Small intestine (tissue), 7 donors: Measurements from ENCODE around the gene RGSL1. TPM values are rescaled to one million over a fixed set of nuclear protein-coding genes. Genes with fewer than 3 reads are reported as not detected.

Source experiments
- DNase-seq, 2 donors: peaks; one replicate each; pipeline versions ENCODE4 v3.0.0 to v3.0.0-alpha.2; 2013
- FAIRE-seq: peaks from 2 replicates; lab custom pipeline; 2012; peaks lifted over from hg19 to GRCh38; lab: Jason Lieb, UNC
- H3K27ac ChIP-seq, 3 donors: one replicate each; pipeline ENCODE4 v1.5.1; 2013; ENCODE audit warnings: low read length in 2 of 3, mild to moderate bottlenecking in 2 of 3, control low read depth in 1 of 3, inconsistent platforms in 1 of 3, low read depth in 1 of 3, moderate library complexity in 1 of 3
- H3K27me3 ChIP-seq, 3 donors: one replicate each; pipeline ENCODE4 v1.6.1; 2013; ENCODE audit warnings: low read length in 3 of 3, inconsistent platforms in 1 of 3; ENCODE audit not compliant: control insufficient read depth in 3 of 3, insufficient read depth in 3 of 3
- H3K36me3 ChIP-seq, 3 donors: one replicate each; pipeline ENCODE4 v1.6.1; 2013; ENCODE audit warnings: low read length in 3 of 3, inconsistent platforms in 1 of 3, low read depth in 1 of 3, mild to moderate bottlenecking in 1 of 3, moderate library complexity in 1 of 3; ENCODE audit not compliant: control insufficient read depth in 3 of 3, insufficient read depth in 2 of 3
- H3K4me1 ChIP-seq, 3 donors: one replicate each; pipeline ENCODE4 v1.6.1; 2013; ENCODE audit warnings: low read length in 2 of 3, inconsistent platforms in 1 of 3, low read depth in 1 of 3, mild to moderate bottlenecking in 1 of 3, moderate library complexity in 1 of 3; ENCODE audit not compliant: control insufficient read depth in 3 of 3, insufficient read depth in 2 of 3
- H3K4me3 ChIP-seq, 3 donors: one replicate each; pipeline ENCODE4 v1.5.1; 2013; ENCODE audit warnings: low read length in 3 of 3, control low read depth in 1 of 3, inconsistent platforms in 1 of 3, low read depth in 1 of 3, mild to moderate bottlenecking in 1 of 3, moderate library complexity in 1 of 3
- H3K9me3 ChIP-seq, 2 donors: one replicate each; pipeline ENCODE4 v1.6.1; 2013; ENCODE audit warnings: low read depth in 1 of 2, low read length in 1 of 2; ENCODE audit not compliant: control insufficient read depth in 2 of 2, insufficient read depth in 1 of 2
- WGBS, 3 donors: extraction: QIAGEN DNeasy Blood & Tissue Kit; methylation state at CpG; one replicate each; pipeline ENCODE4 v1.1.7; 2013; 5-methylcytosine and 5-hydroxymethylcytosine counted together
- polyA plus RNA-seq, 4 donors: library from polyadenylated mRNA; stranded (reverse) in 3 of 4; unstranded in 1 of 4; fragments of 200-250 nt in 3 of 4; fragments of 120-200 nt in 1 of 4; gene quantifications; one replicate each; pipeline versions ENCODE4 v1.2.1 to v1.2.3, GENCODE V29; 2013
- donor health status: healthy with polysubstance abuse.
- donor health status: control.
- donor health status: control.
- donor health status: Bipolar disorder and iron deficiency.
- donor health status: healthy.

RGSL1 gene
- polyA plus RNA-seq, 4 donors: not detected

DNA sequence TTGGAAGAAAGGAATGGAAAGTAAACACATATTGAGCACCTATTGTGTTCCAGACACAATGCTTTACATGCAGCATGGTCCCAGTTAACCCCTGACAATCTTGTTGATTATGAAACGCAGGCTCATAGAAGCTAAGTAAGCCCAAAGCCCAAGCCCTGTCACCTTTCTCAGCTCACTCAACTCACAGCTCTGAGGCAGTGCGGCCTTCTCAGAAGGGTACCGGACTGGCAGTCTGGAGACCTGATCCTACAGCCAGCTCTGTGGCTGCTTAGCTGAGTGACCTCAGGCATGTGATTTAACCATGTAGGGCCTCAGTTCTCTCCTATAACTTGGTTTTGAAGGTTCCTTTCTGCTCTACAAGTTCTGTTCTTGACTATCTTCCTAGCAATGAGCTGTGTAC is 139.6 kb downstream of the RGSL1 start:
- FAIRE-seq (no peak), DNase-seq (no peak)
- H3K4me3 ChIP-seq: no peak overlapping the region
- 87 to 88% (median 88%) methylated on average over 3 of the region's 3 CpGs for WGBS, 3 donors
- peaks cover 0 to 4% (median 4%) of the 10 kb centered on the region in 3 donors for H3K4me1 ChIP-seq
- no peaks in the 10 kb centered on the region for H3K9me3 ChIP-seq
- H3K36me3 ChIP-seq: peaks cover 0 to 14% (median 0%) of the 10 kb centered on the region in 3 donors
- H3K27me3 ChIP-seq: no peaks in the 10 kb centered on the region
- peak overlapping the region; percentile 96 to 100 (median 96) for H3K27ac ChIP-seq

DNA sequence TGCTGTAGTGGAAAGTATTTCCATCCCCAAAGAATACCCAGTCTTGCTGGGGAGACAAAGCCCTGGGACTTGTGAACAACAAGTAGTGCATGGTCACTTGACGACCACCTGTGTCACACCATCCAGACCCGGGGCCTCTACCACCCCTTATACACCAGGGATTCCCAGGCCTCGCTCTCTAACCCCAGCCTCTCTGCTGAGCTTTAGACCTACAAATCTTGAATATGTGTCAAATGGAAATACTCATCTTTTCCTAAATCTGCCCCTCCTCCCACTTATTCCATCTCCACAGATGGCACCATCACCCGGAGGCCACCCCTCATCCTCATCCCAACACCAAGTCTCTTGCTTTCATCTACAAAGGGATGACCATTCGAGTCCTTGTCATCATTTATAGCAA is 140.0 kb downstream of the RGSL1 start:
- Histone ChIP-seq H3K9me3 (no peaks in the 10 kb centered on the region), H3K27ac (no peak overlapping the region), H3K36me3 (peaks cover 0 to 14% (median 0%) of the 10 kb centered on the region in 3 donors), H3K27me3 (no peaks in the 10 kb centered on the region), H3K4me1 (peaks cover 0 to 4% (median 0%) of the 10 kb centered on the region in 3 donors), H3K4me3 (no peak overlapping the region)
- FAIRE-seq (no peak), DNase-seq (no peak)
- WGBS, 3 donors: 92 to 98% (median 94%) methylated on average over 5 of the region's 5 CpGs

DNA sequence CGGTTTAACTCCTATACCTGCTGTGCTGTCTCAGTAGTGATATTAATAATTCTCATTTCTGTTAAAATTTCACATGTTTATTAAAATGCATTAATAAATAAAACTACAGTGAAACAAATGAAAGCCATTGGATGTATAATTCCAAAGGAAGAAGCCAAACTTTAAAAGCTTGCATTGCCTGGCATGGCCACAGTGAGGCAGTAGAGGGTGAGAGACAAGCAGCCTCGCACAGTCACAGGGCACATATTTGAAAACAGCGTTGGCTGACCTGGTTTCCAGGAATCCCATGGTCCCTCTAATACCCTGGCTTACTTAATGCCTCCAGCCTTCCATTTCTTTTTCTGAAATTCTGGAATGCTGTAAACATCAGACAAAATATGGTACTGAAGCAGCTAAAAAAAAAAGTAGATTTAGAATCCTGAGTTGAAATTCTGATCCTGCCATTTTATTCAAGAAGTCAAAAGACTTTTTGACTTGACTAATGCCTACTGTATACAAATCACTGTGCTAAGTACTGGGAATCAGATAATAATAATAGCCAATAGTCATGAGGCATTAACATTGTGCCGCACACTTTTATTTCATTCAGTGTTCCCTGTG is 145.8 kb downstream of the RGSL1 start:
- Histone ChIP-seq H3K4me3 (no peak overlapping the region), H3K27ac (no peak overlapping the region), H3K4me1 (no peaks in the 10 kb centered on the region), H3K9me3 (no peaks in the 10 kb centered on the region), H3K27me3 (no peaks in the 10 kb centered on the region), H3K36me3 (no peaks in the 10 kb centered on the region)
- WGBS, 3 donors: 35 to 36% (median 35%) methylated on average over 4 of the region's 4 CpGs
- peak; percentile 66 to 67 for DNase-seq
- FAIRE-seq: no peak

DNA sequence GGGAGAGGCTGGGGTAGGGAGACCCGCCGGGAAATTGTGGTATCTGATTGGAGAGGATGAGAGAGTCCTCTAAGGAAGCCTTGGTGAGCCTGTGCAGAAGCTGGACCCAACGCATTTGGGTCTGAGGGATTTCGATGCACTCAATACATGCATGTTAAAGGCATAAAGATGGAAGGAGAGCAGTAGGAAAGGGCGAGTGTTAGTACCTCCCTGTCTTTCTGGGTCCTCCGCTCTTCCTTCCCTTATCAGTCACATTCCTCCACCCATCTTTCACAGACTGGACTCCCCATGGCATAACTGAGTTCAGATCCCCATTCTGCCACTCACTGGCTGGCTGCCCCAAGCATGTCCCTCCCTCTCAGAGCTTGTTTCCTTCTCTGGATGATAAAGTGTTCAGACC is 147.0 kb downstream of the RGSL1 start:
- 86 to 95% (median 93%) methylated on average over 6 of the region's 6 CpGs for WGBS, 3 donors
- Histone ChIP-seq H3K36me3 (peaks cover 0 to 3% (median 0%) of the 10 kb centered on the region in 3 donors), H3K9me3 (no peaks in the 10 kb centered on the region), H3K27me3 (no peaks in the 10 kb centered on the region), H3K27ac (no peak overlapping the region), H3K4me3 (no peak overlapping the region), H3K4me1 (no peaks in the 10 kb centered on the region)
- FAIRE-seq (no peak), DNase-seq (no peak)

DNA sequence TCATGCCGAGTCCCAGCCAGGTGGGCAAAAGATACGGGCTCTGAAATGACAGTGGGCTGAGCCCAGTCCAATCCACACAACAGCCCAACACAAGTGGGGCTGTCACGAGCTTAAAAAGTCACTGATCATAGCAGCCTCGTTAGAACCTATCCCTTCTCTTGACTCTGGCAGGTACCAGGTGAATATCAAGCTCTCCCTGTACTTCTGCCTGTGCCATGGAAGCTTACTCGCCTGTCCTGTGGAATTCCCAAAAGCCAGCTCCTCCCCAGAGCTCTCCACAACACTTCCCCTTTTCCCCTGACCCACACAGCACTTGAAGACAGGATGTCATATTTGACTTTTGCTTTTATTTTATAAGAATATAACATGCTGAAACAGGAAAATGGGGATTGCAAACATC is 148.3 kb downstream of the RGSL1 start:
- H3K27ac ChIP-seq: peak overlapping the region in 1 of 3 donors; percentile 11
- FAIRE-seq: no peak
- no peak overlapping the region for H3K4me3 ChIP-seq
- 77 to 83% (median 77%) methylated on average over 5 of the region's 5 CpGs for WGBS, 3 donors
- DNase-seq: no peak
- peaks cover 0 to 5% (median 0%) of the 10 kb centered on the region in 3 donors for H3K27me3 ChIP-seq
- H3K4me1 ChIP-seq: no peaks in the 10 kb centered on the region
- peaks cover 0 to 3% (median 0%) of the 10 kb centered on the region in 3 donors for H3K36me3 ChIP-seq
- no peaks in the 10 kb centered on the region for H3K9me3 ChIP-seq

DNA sequence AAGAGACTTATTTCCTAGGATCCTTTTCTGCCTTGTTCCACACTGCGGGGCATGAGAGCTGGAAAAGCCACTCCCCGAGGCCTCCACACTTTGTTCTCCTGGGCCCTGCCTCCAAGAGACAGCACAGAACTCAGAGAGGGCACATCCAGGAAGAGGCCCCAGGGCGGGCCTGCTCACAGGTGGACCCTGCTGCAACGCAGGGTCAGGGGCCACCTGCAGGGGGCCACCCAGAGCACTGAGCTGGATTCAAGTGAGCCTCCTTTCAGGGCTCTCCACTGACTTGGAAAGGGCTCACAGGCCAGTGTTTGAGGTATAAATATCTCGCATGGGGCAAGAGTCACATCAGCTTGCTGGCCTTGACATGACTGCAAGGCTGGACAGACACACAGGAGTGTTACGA is 149.4 kb downstream of the RGSL1 start:
- 78 to 81% (median 79%) methylated on average over 6 of the region's 6 CpGs for WGBS, 3 donors
- H3K27ac ChIP-seq: no peak overlapping the region
- H3K4me3 ChIP-seq: no peak overlapping the region
- H3K27me3 ChIP-seq: peaks cover 0 to 12% (median 0%) of the 10 kb centered on the region in 3 donors
- peaks cover 0 to 3% (median 0%) of the 10 kb centered on the region in 3 donors for H3K36me3 ChIP-seq
- DNase-seq (no peak), FAIRE-seq (no peak)
- no peaks in the 10 kb centered on the region for H3K9me3 ChIP-seq
- H3K4me1 ChIP-seq: peaks cover 0 to 6% (median 0%) of the 10 kb centered on the region in 3 donors

DNA sequence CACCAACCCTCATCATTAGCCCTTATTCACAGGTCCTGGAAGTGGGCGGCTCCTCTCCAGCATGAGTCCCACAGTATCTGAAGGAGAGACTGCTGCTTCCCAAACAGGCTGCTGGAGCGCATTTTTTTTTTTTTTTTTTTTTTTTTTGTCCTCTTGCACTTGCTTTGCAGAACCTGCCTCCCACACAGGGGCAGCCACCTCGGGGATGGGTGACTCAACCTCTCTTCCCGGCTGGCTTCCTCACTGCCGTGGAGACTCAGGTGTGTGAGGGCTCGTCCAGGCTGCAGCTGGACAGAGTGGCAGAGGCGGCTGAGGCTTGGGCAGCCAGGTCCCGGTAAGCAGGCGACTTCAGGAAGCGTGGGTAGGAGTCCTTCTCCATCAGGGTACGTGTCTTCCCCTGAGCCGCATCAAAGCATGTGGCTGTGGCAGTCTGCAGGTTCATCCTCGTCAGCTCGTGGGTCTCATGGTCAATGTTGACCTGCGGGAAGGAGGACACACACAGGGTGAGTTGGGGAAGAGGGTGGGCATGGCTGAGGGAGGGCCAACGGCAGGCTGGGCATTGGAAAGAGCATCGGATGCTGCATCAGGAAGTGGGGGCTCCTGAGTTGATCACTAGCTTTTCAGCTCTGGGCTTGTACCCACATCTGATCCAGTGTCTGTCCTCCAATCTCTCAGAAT is 150.2 kb downstream of the RGSL1 start:
- DNase-seq (no peak), FAIRE-seq (no peak)
- Histone ChIP-seq H3K4me1 (peaks cover 0 to 9% (median 0%) of the 10 kb centered on the region in 3 donors), H3K27ac (no peak overlapping the region), H3K27me3 (peaks cover 0 to 18% (median 0%) of the 10 kb centered on the region in 3 donors), H3K9me3 (no peaks in the 10 kb centered on the region), H3K36me3 (peaks cover 0 to 3% (median 0%) of the 10 kb centered on the region in 3 donors), H3K4me3 (no peak overlapping the region)
- 87 to 94% (median 88%) methylated on average over 15 to 17 of the region's 17 CpGs for WGBS, 3 donors

DNA sequence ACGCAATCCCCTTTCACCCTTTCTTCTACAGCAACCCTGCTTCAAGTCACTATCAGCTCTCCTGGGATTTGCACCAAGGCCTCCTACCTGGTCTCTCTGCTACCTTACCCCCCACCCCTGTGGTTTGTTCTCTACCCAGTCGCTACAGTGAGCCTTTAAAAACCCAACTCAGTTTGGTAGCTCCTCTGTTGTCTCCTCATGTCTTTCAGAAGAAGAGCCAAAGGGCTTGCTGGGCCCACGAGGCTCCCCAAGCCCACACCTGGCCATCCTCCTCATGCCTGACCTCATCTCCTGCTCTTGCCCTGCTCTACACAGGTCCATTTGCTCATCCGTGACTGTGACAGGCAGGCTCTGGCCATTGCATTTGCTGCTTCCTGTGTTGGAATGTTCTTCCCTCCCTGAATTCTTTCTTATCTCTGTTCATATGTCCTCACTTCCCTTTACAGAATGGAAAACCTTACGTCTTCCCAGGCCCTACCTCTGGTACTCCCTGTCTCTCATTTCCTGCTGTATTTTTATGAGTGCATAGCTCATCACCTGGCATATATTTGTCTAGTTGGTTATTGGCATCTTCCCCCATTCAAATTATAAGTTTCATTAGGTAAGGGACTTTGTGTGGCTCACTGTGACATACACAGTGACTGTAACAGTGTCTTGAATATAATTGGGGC is 150.9 kb downstream of the RGSL1 start:
- peaks cover 0 to 22% (median 0%) of the 10 kb centered on the region in 3 donors for H3K27me3 ChIP-seq

More for the DNA sequence above, 150.9 kb downstream of the RGSL1 start:
- DNase-seq: no peak
- FAIRE-seq: no peak
- 65 to 71% (median 66%) methylated on average over 5 of the region's 5 CpGs for WGBS, 3 donors
- H3K9me3 ChIP-seq: no peaks in the 10 kb centered on the region
- no peak overlapping the region for H3K27ac ChIP-seq
- peaks cover 0 to 9% (median 0%) of the 10 kb centered on the region in 3 donors for H3K4me1 ChIP-seq
- peaks cover 0 to 3% (median 0%) of the 10 kb centered on the region in 3 donors for H3K36me3 ChIP-seq
- no peak overlapping the region for H3K4me3 ChIP-seq
